H1 (cell line): Measurements from ENCODE around the gene SLC35E4. TPM values are rescaled to one million over a fixed set of nuclear protein-coding genes. Genes with fewer than 3 reads are reported as not detected.

Experiments
- CTCF ChIA-PET: fragments of 300-600 bp; sonication (Branson Sonifier 250); formaldehyde crosslinking; loops from one replicate; lab custom pipeline; 2021; ENCODE audit not compliant: partially characterized antibody; lab: Charles Lee
- POLR2A ChIA-PET: fragments of 300-600 bp; sonication (Branson Sonifier 250); formaldehyde crosslinking; loops from one replicate; lab custom pipeline; 2021; ENCODE audit warnings: inconsistent platforms; ENCODE audit not compliant: partially characterized antibody; lab: Charles Lee
- DNase-seq, 2 experiments: peaks; one replicate each; pipeline versions ENCODE4 v3.0.0 to v3.0.0-alpha.2; 2010 to 2022; ENCODE audit warnings: low spot score in 2 of 2, low read depth in 1 of 2, mixed read lengths in 1 of 2
- FAIRE-seq: peaks from 2 replicates; lab custom pipeline; 2011; peaks lifted over from hg19 to GRCh38; lab: Jason Lieb, UNC
- H2AFZ ChIP-seq: 2 replicates; pipeline ENCODE4 v1.8.1; 2012; ENCODE audit warnings: low read length, inconsistent platforms
- H2AK5ac ChIP-seq: 2 replicates; pipeline ENCODE4 v1.6.1; 2013; ENCODE audit warnings: low read depth, low read length
- H2BK120ac ChIP-seq: replicated peaks from 2 replicates; pipeline ENCODE3; 2013; ENCODE audit warnings: low read depth, low read length, inconsistent platforms
- H2BK12ac ChIP-seq: 2 replicates; pipeline ENCODE4 v1.6.1; 2013; ENCODE audit warnings: low read depth, low read length
- H2BK15ac ChIP-seq: 2 replicates; pipeline ENCODE4 v1.6.1; 2013; ENCODE audit warnings: low read length
- H2BK20ac ChIP-seq: 2 replicates; pipeline ENCODE4 v1.6.1; 2013; ENCODE audit warnings: low read length
- H2BK5ac ChIP-seq: 2 replicates; pipeline ENCODE4 v1.6.1; 2013; ENCODE audit warnings: low read depth, low read length
- H3K14ac ChIP-seq: 2 replicates; pipeline ENCODE4 v1.6.1; 2013; ENCODE audit warnings: inconsistent platforms; ENCODE audit not compliant: insufficient read length
- H3K18ac ChIP-seq: 2 replicates; pipeline ENCODE4 v1.6.1; 2013; ENCODE audit warnings: low read length; ENCODE audit errors: extremely low read depth
- H3K23ac ChIP-seq: 2 replicates; pipeline ENCODE4 v1.6.1; 2013; ENCODE audit warnings: inconsistent platforms; ENCODE audit not compliant: insufficient read length
- H3K23me2 ChIP-seq: 2 replicates; pipeline ENCODE4 v1.6.1; 2013; ENCODE audit warnings: low read depth, low read length
- H3K27ac ChIP-seq: 2 replicates; pipeline ENCODE4 v1.6.1; 2011; ENCODE audit warnings: low read depth, low read length, inconsistent platforms
- H3K27me3 ChIP-seq, 4 experiments: replicated peaks in 1 of 4; 1 replicate in 1 of 4; 2 replicates in 3 of 4; pipeline versions ENCODE4 v1.6.1 to v1.8.1; 2011 to 2013; ENCODE audit warnings: low read length in 3 of 4, mild to moderate bottlenecking in 3 of 4, inconsistent platforms in 2 of 4, mixed read lengths in 2 of 4, moderate library complexity in 1 of 4; ENCODE audit not compliant: control insufficient read depth in 3 of 4, insufficient read depth in 3 of 4; ENCODE audit errors: extremely low read depth in 1 of 4
- H3K36me3 ChIP-seq, 4 experiments: 2 replicates each; pipeline versions ENCODE4 v1.6.1 to v1.8.1; 2011 to 2013; ENCODE audit warnings: mild to moderate bottlenecking in 4 of 4, low read length in 3 of 4, moderate library complexity in 2 of 4, control low read depth in 1 of 4, inconsistent platforms in 1 of 4; ENCODE audit not compliant: insufficient read depth in 4 of 4, control insufficient read depth in 2 of 4
- H3K4ac ChIP-seq: replicated peaks from 2 replicates; pipeline ENCODE3; 2013; ENCODE audit warnings: low read length, low read depth, mixed read lengths, inconsistent platforms; ENCODE audit not compliant: insufficient read length
- H3K4me1 ChIP-seq, 4 experiments: replicated peaks in 1 of 4; 1 replicate in 1 of 4; 2 replicates in 3 of 4; pipeline versions ENCODE4 v1.6.1 to v1.8.1; 2011 to 2013; ENCODE audit warnings: low read length in 3 of 4, inconsistent platforms in 2 of 4, mixed read lengths in 1 of 4; ENCODE audit not compliant: insufficient read depth in 4 of 4, control insufficient read depth in 3 of 4
- H3K4me2 ChIP-seq, 2 experiments: 2 replicates each; pipeline versions ENCODE4 v1.6.1 to v1.8.1; 2011 to 2013; ENCODE audit warnings: low read depth in 2 of 2, low read length in 2 of 2, control low read depth in 1 of 2, inconsistent platforms in 1 of 2, mild to moderate bottlenecking in 1 of 2; ENCODE audit not compliant: insufficient read depth in 1 of 2
- H3K4me3 ChIP-seq, 4 experiments: fragments of 200-600, 300-600 bp in 1 of 4; sonication (generic), shearing (Covaris generic), sonication (Bioruptor Twin) in 1 of 4; 2 replicates each; pipeline versions ENCODE4 v1.5.1 to v1.8.1; 2011 to 2016; ENCODE audit warnings: low read length in 4 of 4, low read depth in 3 of 4, control low read depth in 2 of 4, inconsistent platforms in 2 of 4, mild to moderate bottlenecking in 2 of 4, mixed read lengths in 1 of 4, moderate library complexity in 1 of 4; ENCODE audit not compliant: insufficient read depth in 2 of 4; ENCODE audit errors: extremely low read depth in 1 of 4
- H3K56ac ChIP-seq: replicated peaks from 2 replicates; pipeline ENCODE3; 2013; ENCODE audit warnings: low read depth, mild to moderate bottlenecking, mixed read lengths, low read length, inconsistent platforms; ENCODE audit not compliant: insufficient read length
- H3K79me1 ChIP-seq: 2 replicates; pipeline ENCODE4 v1.6.1; 2013; ENCODE audit warnings: low read depth, low read length, control low read depth
- H3K79me2 ChIP-seq, 2 experiments: 2 replicates each; pipeline versions ENCODE4 v1.6.1 to v1.8.1; 2012 to 2013; ENCODE audit warnings: low read length in 2 of 2, mild to moderate bottlenecking in 2 of 2, inconsistent platforms in 1 of 2; ENCODE audit not compliant: insufficient read depth in 2 of 2, control insufficient read depth in 1 of 2
- H3K9ac ChIP-seq, 4 experiments: replicated peaks in 1 of 4; 1 replicate in 1 of 4; 2 replicates in 3 of 4; pipeline versions ENCODE4 v1.6.1 to v1.8.1; 2011 to 2013; ENCODE audit warnings: low read depth in 3 of 4, low read length in 3 of 4, control low read depth in 2 of 4, mild to moderate bottlenecking in 2 of 4, moderate library complexity in 2 of 4, inconsistent platforms in 1 of 4; ENCODE audit errors: extremely low read depth in 1 of 4
- H3K9me3 ChIP-seq, 2 experiments: 2 replicates each; pipeline versions ENCODE4 v1.6.1 to v1.8.1; 2012 to 2013; ENCODE audit warnings: mild to moderate bottlenecking in 2 of 2, moderate library complexity in 2 of 2, control low read depth in 1 of 2, inconsistent platforms in 1 of 2, low read depth in 1 of 2, low read length in 1 of 2, mixed read lengths in 1 of 2; ENCODE audit not compliant: insufficient read depth in 2 of 2
- H4K20me1 ChIP-seq, 2 experiments: replicated peaks in 1 of 2; 2 replicates each; pipeline versions ENCODE3 to v1.8.1; 2011 to 2013; ENCODE audit warnings: inconsistent platforms in 2 of 2, low read length in 2 of 2, mild to moderate bottlenecking in 1 of 2; ENCODE audit not compliant: insufficient read depth in 2 of 2, control insufficient read depth in 1 of 2
- H4K5ac ChIP-seq: 2 replicates; pipeline ENCODE4 v1.6.1; 2013; ENCODE audit warnings: low read length, low read depth, mixed read lengths, inconsistent platforms; ENCODE audit not compliant: insufficient read length
- H4K8ac ChIP-seq: 2 replicates; pipeline ENCODE4 v1.8.0; 2013; ENCODE audit warnings: mild to moderate bottlenecking, moderate library complexity, low read length, inconsistent platforms; ENCODE audit not compliant: insufficient read depth; ENCODE audit errors: extremely low read depth
- H4K91ac ChIP-seq: replicated peaks from 2 replicates; pipeline ENCODE3; 2013; ENCODE audit warnings: low read length, mixed read lengths, inconsistent platforms; ENCODE audit not compliant: insufficient read length
- BCL11A ChIP-seq, 2 experiments: IDR thresholded peaks; one replicate each; pipeline ENCODE4 v1.6.1; 2011; ENCODE audit warnings: low read depth in 2 of 2, low read length in 2 of 2, mild to moderate bottlenecking in 2 of 2
- CBX5 ChIP-seq: fragments of 300-800, 300-1000 bp; sonication (generic); IDR thresholded peaks from 2 replicates; pipeline ENCODE4 v1.7.1; 2016; ENCODE audit warnings: antibody characterized with exemption, low read length, low read depth
- NRF1 ChIP-seq: IDR thresholded peaks from 2 replicates; pipeline ENCODE4 v1.6.1; 2011; ENCODE audit warnings: mild to moderate bottlenecking, low read depth, low read length, improper control_type of control experiment
- RBBP5 ChIP-seq: IDR thresholded peaks from 2 replicates; pipeline ENCODE4 v1.7.1; 2012; ENCODE audit warnings: low read depth, mild to moderate bottlenecking, inconsistent platforms, low read length, moderate library complexity, borderline replicate concordance
- RNF2 ChIP-seq: fragments of 200-900, 300-1000 bp; sonication (generic); IDR thresholded peaks from 2 replicates; pipeline ENCODE4 v1.7.1; 2016; ENCODE audit warnings: borderline replicate concordance, low read depth, mild to moderate bottlenecking, antibody characterized with exemption, low read length; ENCODE audit not compliant: poor library complexity, severe bottlenecking; ENCODE audit errors: missing control alignments
- RXRA ChIP-seq: IDR thresholded peaks from 2 replicates; pipeline ENCODE4 v1.6.1; 2011; ENCODE audit warnings: low read depth, mild to moderate bottlenecking, low read length, moderate library complexity; ENCODE audit not compliant: insufficient read depth
- SIN3A ChIP-seq, 2 experiments: IDR thresholded peaks in 1 of 2; conservative IDR thresholded peaks in 1 of 2; 2 replicates each; pipeline ENCODE4 v1.6.1; 2011 to 2012; ENCODE audit warnings: low read length in 2 of 2, improper control_type of control experiment in 1 of 2, low read depth in 1 of 2, mild to moderate bottlenecking in 1 of 2
- SRF ChIP-seq: IDR thresholded peaks from 2 replicates; pipeline ENCODE4 v1.6.1; 2011; ENCODE audit warnings: mild to moderate bottlenecking, low read depth, low read length, moderate library complexity
- YY1 ChIP-seq: IDR thresholded peaks from 2 replicates; pipeline ENCODE4 v1.6.1; 2011; ENCODE audit warnings: low read depth, mild to moderate bottlenecking, low read length
- whole genome bisulfite sequencing, 2 experiments: shearing (Covaris generic) in 1 of 2; methylation state at CpG; one replicate each; pipeline versions ENCODE4 v1.1.6 to v1.1.7; 2013 to 2015; ENCODE audit warnings: low lambda C conversion rate in 2 of 2, mixed read lengths in 2 of 2, inconsistent platforms in 1 of 2, low coverage in 1 of 2, missing lambda C conversion rate in 1 of 2; ENCODE audit not compliant: insufficient replicate concordance in 2 of 2, insufficient coverage in 1 of 2, insufficient read length in 1 of 2; ENCODE audit errors: extremely low coverage in 1 of 2, missing lambda C conversion rate in 1 of 2; 5-methylcytosine and 5-hydroxymethylcytosine counted together
- polyA plus RNA-seq, 7 experiments: library from polyadenylated mRNA; depleted of rRNA in 3 of 7; stranded (reverse) in 5 of 7; unstranded in 2 of 7; fragments of >200 nt in 5 of 7; fragments of 200-250 nt in 2 of 7; gene quantifications; 1 replicate in 5 of 7; 2 replicates in 1 of 7; 4 replicates in 1 of 7; pipeline versions ENCODE4 v1.2.1 to v1.2.3, GENCODE V29; 2011 to 2013; ENCODE audit warnings: missing spikeins in 2 of 7, mixed read lengths in 2 of 7
- total RNA-seq: library from RNA; stranded (reverse); fragmentation: NEBNext Ultra II Directional; extraction: Animal tissue kit (Norgen Biotek cat#: 25700); gene quantifications from 2 replicates; pipeline ENCODE4 v1.2.1, GENCODE V29; 2021
- TF ChIP-seq, protein P1 (sequence below), 3 experiments: IDR thresholded peaks; 1 replicate in 2 of 3; 2 replicates in 1 of 3; pipeline versions ENCODE4 v1.5.1 to v1.6.1; 2011; ENCODE audit warnings: low read length in 3 of 3, mild to moderate bottlenecking in 3 of 3, inconsistent platforms in 2 of 3, low read depth in 1 of 3, moderate library complexity in 1 of 3; ENCODE audit not compliant: insufficient read depth in 1 of 3; ENCODE audit errors: control extremely low read depth in 1 of 3

The SLC35E4 gene
- total and polyA plus RNA-seq, 2 of the 8 experiments (the other 6 are each of a cell fraction or from before 2014, with no cell fraction given): 5.1 to 5.6 TPM

DNA sequence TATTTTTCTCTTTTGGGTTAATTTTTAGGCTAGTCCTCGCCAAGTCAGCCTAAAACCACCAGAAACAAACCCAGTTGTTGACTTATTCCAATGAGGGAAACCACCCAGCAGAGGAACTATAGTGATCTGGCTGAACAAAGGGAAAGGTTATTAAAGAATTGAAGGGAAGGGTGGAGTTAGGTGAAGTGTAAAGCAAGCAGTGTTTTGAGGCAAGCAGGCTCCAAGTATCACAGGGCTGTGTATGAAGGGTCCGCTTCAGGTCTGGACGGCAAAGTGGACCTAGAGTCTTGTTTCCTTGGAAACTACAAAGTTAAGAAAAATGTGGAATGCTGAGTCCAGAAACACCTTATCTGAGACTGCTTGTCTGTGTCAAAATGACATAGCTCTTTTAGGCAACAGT is 31.8 kb upstream of the SLC35E4 start:
- no peak overlapping the region for H3K4ac ChIP-seq
- no peak overlapping the region for H4K5ac ChIP-seq
- ChIA-PET CTCF (interaction anchor here (0.7 to 7.0 kb wide), 12 partner anchors 11 to 159 kb away, joined by 3 to 52 read pairs (median 6); partner anchors contain the start of genes PES1, SEC14L3 and SLC35E4), POLR2A (interaction anchor here (0.6 to 3.6 kb wide), 3 partner anchors 11 to 380 kb away, joined by 3 to 16 read pairs (median 4); partner anchors contain the start of gene PES1)
- no peak overlapping the region for H3K9ac ChIP-seq
- no peak overlapping the region for H3K23ac ChIP-seq
- no peak overlapping the region for H2BK15ac ChIP-seq
- H3K4me2 ChIP-seq: no peak overlapping the region
- H3K27me3 ChIP-seq: no peaks in the 10 kb centered on the region
- H2BK20ac ChIP-seq: no peak overlapping the region
- no peaks in the 10 kb centered on the region for H3K36me3 ChIP-seq
- H4K20me1 ChIP-seq: peaks cover 0 to 2% of the 10 kb centered on the region in 2 experiments
- H2AFZ ChIP-seq: no peak overlapping the region
- FAIRE-seq: no peak
- no peak overlapping the region for H2BK12ac ChIP-seq
- peaks cover 9% of the 10 kb centered on the region; the same call in 1 of the 2 replicates for H3K23me2 ChIP-seq
- no peak overlapping the region for H3K27ac ChIP-seq
- no peak overlapping the region for H2BK120ac ChIP-seq
- no peak overlapping the region for H3K4me3 ChIP-seq
- H3K9me3 ChIP-seq: no peaks in the 10 kb centered on the region
- peaks cover 0 to 14% of the 10 kb centered on the region in 2 experiments; a peak in 2 of 4 replicates for H3K79me2 ChIP-seq
- peaks cover 3 to 24% (median 10%) of the 10 kb centered on the region in 4 experiments for H3K4me1 ChIP-seq
- H3K18ac ChIP-seq: no peak overlapping the region
- no peak overlapping the region for H3K14ac ChIP-seq
- H3K79me1 ChIP-seq: no peaks in the 10 kb centered on the region
- H3K56ac ChIP-seq: no peak overlapping the region
- DNase-seq: no peak
- no peak overlapping the region for H4K91ac ChIP-seq
- 94% methylated on average over 3 of the region's 3 CpGs; no CpG with 5 or more reads in 1 of the 2 experiments for WGBS, 2 experiments
- H2AK5ac ChIP-seq: no peak overlapping the region
- no peak overlapping the region for H4K8ac ChIP-seq
- H2BK5ac ChIP-seq: no peak overlapping the region
- TF ChIP-seq BCL11A (IDR thresholded peaks at IDR 0.05; ENCODE audit: low read depth in 2 of 2, low read length in 2 of 2) (no peak), RBBP5 (no peak), RXRA (no peak), NRF1 (no peak), SRF (no peak), CBX5 (no peak), RNF2 (no peak), YY1 (no peak), SIN3A (conservative IDR thresholded peaks at IDR 0.05 in 1 of 2, IDR thresholded peaks at IDR 0.05 in 1 of 2; ENCODE audit: low read depth in 1 of 2, low read length in 2 of 2) (no peak)
- TF ChIP-seq, protein P1, sequence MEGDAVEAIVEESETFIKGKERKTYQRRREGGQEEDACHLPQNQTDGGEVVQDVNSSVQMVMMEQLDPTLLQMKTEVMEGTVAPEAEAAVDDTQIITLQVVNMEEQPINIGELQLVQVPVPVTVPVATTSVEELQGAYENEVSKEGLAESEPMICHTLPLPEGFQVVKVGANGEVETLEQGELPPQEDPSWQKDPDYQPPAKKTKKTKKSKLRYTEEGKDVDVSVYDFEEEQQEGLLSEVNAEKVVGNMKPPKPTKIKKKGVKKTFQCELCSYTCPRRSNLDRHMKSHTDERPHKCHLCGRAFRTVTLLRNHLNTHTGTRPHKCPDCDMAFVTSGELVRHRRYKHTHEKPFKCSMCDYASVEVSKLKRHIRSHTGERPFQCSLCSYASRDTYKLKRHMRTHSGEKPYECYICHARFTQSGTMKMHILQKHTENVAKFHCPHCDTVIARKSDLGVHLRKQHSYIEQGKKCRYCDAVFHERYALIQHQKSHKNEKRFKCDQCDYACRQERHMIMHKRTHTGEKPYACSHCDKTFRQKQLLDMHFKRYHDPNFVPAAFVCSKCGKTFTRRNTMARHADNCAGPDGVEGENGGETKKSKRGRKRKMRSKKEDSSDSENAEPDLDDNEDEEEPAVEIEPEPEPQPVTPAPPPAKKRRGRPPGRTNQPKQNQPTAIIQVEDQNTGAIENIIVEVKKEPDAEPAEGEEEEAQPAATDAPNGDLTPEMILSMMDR (IDR thresholded peaks at IDR 0.05; ENCODE audit: control extremely low read depth in 1 of 3, insufficient read depth in 1 of 3, low read depth in 1 of 3, low read length in 3 of 3): no peak
